ENCODE data around the gene SGO2. TPM values are rescaled to one million over a fixed set of nuclear protein-coding genes. Genes with fewer than 3 reads are reported as not detected.

Gene SGO2
- total and polyA plus RNA-seq, 3 donors from 2014 or later = 11.9 to 46.0 (median 25.1) TPM

DNA sequence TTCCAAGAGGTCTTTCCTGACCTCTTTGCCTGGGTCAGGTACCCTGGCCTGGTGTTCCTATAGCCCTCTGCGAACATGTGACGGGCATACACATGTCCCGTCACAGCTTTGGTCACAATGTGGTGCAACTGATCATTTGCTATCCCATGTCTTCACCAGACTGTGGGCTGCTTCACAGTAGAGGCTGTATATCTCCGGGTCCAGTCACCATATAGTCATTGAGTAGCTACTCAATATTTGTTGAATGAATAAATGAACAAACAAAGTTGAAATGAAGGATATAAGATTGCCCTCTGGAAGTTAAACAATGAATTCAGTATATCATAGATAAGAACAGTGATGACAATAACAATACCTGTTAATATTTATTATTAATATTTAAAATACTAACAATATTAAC, 76.6 kb downstream of the SGO2 start:
- H3K27me3 ChIP-seq = no peaks in the 10 kb centered on the region
- no peak for DNase-seq
- no peaks in the 10 kb centered on the region for H3K9me3 ChIP-seq
- no peak overlapping the region for H3K4me3 ChIP-seq
- TF ChIP-seq, protein P1, sequence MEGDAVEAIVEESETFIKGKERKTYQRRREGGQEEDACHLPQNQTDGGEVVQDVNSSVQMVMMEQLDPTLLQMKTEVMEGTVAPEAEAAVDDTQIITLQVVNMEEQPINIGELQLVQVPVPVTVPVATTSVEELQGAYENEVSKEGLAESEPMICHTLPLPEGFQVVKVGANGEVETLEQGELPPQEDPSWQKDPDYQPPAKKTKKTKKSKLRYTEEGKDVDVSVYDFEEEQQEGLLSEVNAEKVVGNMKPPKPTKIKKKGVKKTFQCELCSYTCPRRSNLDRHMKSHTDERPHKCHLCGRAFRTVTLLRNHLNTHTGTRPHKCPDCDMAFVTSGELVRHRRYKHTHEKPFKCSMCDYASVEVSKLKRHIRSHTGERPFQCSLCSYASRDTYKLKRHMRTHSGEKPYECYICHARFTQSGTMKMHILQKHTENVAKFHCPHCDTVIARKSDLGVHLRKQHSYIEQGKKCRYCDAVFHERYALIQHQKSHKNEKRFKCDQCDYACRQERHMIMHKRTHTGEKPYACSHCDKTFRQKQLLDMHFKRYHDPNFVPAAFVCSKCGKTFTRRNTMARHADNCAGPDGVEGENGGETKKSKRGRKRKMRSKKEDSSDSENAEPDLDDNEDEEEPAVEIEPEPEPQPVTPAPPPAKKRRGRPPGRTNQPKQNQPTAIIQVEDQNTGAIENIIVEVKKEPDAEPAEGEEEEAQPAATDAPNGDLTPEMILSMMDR (IDR thresholded peaks at IDR 0.05) = no peak
- TF ChIP-seq POLR2A (IDR thresholded peaks at IDR 0.05) = no peak
- WGBS, 2 donors = 99 to 100% methylated on average over 4 of the region's 4 CpGs
- intact Hi-C loops (cut with DNase I; ENCODE audit: low total_unique reads) = no loop called here
- H3K27ac ChIP-seq = no peak overlapping the region
- H3K4me1 ChIP-seq = no peaks in the 10 kb centered on the region
- H3K36me3 ChIP-seq (ENCODE audit: low read depth, missing control alignments) = no peaks in the 10 kb centered on the region

DNA sequence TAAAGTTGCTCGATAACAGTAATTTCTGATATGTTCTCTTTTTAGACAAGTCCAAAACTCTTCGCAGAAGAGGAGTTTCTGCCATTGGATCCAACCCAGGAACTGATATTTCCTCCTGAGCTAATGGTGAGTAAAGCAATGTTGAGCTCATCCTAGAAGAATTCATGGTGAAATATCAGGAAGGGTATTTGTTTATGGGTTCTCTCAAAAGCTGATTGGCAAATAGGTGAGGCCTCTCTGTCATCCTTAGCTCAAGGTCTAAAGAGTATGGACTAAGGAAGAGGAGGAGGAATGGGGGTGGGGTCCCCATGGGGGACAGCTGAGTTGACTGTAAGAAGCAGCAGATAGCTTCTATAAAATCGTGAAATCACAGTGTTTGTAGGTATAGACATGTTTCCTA, 78.0 kb downstream of the SGO2 start:
- intact Hi-C loops (cut with DNase I; ENCODE audit: low total_unique reads) = no loop called here
- H3K27me3 ChIP-seq = no peaks in the 10 kb centered on the region
- H3K9me3 ChIP-seq = no peaks in the 10 kb centered on the region
- 86 to 91% methylated on average over 3 of the region's 3 CpGs for WGBS, 2 donors
- no peak overlapping the region for H3K4me3 ChIP-seq
- no peak for TF ChIP-seq POLR2A (IDR thresholded peaks at IDR 0.05)
- TF ChIP-seq, protein P1 (IDR thresholded peaks at IDR 0.05) = no peak
- no peaks in the 10 kb centered on the region for H3K36me3 ChIP-seq (ENCODE audit: low read depth, missing control alignments)
- no peak for DNase-seq
- H3K27ac ChIP-seq = no peak overlapping the region
- no peaks in the 10 kb centered on the region for H3K4me1 ChIP-seq

DNA sequence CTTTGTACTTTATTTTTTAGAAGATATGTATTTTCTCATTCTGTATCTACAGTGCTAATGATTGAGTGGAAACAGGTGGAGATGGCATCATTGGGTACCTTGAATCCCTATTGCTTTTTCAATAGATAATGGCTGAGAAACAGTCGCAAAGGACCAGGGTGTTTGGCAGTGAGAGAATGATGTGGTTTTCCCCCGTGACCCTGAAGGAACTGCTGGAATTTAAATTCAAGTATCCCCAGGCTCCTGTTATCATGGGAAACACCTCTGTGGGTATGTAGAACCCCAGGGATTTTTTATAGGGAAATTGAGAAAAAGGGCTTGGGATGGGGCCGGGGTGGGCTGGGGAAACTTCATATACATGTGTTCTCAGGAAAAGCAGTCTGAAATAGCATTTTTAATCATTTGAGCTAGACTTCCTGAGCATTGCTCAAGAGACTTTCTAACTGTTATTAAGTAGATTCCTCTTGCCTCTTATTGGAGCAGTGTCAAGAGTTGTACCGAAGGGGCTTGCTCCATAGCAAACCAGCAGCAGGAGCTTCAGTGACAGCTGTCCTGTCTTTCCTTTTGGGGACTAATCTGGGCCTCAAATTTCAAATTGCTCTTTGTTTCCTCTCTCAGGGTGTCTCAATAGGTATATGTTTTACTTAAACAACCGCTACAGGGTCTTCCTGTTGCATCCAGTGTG, 78.7 kb downstream of the SGO2 start:
- no peak for DNase-seq
- 84 to 90% methylated on average over 5 of the region's 5 CpGs for WGBS, 2 donors
- intact Hi-C loops (cut with DNase I; ENCODE audit: low total_unique reads) = no loop called here
- no peaks in the 10 kb centered on the region for H3K27me3 ChIP-seq
- H3K4me3 ChIP-seq = no peak overlapping the region
- no peak overlapping the region for H3K27ac ChIP-seq
- no peak for TF ChIP-seq POLR2A (IDR thresholded peaks at IDR 0.05)
- TF ChIP-seq, protein P1 (IDR thresholded peaks at IDR 0.05) = no peak
- no peaks in the 10 kb centered on the region for H3K4me1 ChIP-seq
- no peaks in the 10 kb centered on the region for H3K9me3 ChIP-seq
- H3K36me3 ChIP-seq (ENCODE audit: low read depth, missing control alignments) = no peaks in the 10 kb centered on the region

DNA sequence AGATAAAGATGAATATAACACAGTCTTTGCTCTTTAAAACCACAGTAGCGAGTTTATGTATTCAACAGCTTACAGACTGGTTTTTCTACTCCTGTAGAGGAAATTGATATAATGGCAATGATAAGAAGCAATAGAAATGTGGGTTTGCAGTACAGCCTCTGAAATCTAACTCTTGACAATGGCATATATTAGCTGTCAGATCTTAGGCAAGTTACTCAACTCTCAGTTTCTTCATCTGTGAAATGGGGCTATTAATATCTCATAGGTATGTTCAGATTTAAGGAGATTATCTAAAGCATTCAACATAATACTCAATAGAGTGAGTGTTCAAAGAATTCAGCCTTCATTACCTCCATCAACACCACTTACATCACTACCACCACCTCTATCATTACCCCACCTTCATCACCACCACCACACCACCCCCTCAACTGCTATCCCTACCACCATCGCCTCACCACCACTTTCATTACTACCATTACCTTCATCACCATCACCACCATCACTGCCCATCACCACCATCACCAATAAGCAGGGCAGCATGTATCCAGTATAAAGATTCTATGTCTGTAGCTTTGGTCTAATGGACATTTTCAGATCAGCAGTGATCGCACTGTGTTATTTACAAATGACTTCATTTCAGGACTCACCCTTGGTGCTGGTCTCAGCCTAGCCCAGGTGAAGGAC, 82.5 kb downstream of the SGO2 start:
- Histone ChIP-seq H3K27me3 (no peaks in the 10 kb centered on the region), H3K27ac (no peak overlapping the region), H3K36me3 (ENCODE audit: low read depth, missing control alignments) (no peaks in the 10 kb centered on the region), H3K4me3 (no peak overlapping the region), H3K9me3 (no peaks in the 10 kb centered on the region), H3K4me1 (no peaks in the 10 kb centered on the region)
- DNase-seq = no peak
- intact Hi-C loops (cut with DNase I; ENCODE audit: low total_unique reads) = no loop called here
- WGBS, 2 donors = 58 to 59% methylated on average over 3 of the region's 3 CpGs
- TF ChIP-seq, protein P1 (IDR thresholded peaks at IDR 0.05) = no peak
- no peak for TF ChIP-seq POLR2A (IDR thresholded peaks at IDR 0.05)
